SK-N-SH (cell line): Measurements from ENCODE around the gene MTA2.

Experiments
- CHD2 ChIP-seq: fragments of 150-350 bp; IDR thresholded peaks from 2 replicates; pipeline ENCODE4 v1.6.1; 2018; ENCODE audit warnings: low read length; ENCODE audit not compliant: partially characterized antibody
- CTCF ChIP-seq: fragments of 200-600 bp; sonication (generic); IDR thresholded peaks from 2 replicates; pipeline ENCODE4 v1.6.1; 2017; ENCODE audit warnings: antibody characterized with exemption, mild to moderate bottlenecking, moderate library complexity
- EP300 ChIP-seq, 2 experiments: IDR thresholded peaks; 2 replicates each; pipeline versions ENCODE4 v1.4.0 to v1.6.1; 2012; ENCODE audit warnings: borderline replicate concordance in 1 of 2, low read depth in 1 of 2, low read length in 1 of 2
- GABPA ChIP-seq: IDR thresholded peaks from 2 replicates; pipeline ENCODE4 v1.4.0; 2012; ENCODE audit warnings: low read depth, mild to moderate bottlenecking
- RXRA ChIP-seq: IDR thresholded peaks from 2 replicates; pipeline ENCODE4 v1.4.0; 2012; ENCODE audit warnings: low read depth, mild to moderate bottlenecking, borderline replicate concordance
- TEAD4 ChIP-seq: IDR thresholded peaks from 2 replicates; pipeline ENCODE4 v1.4.0; 2012; ENCODE audit warnings: mild to moderate bottlenecking, borderline replicate concordance; ENCODE audit not compliant: insufficient read depth

- TF ChIP-seq CTCF (no peak), GABPA (no peak), RXRA (no peak), EP300 (IDR thresholded peaks at IDR 0.05; ENCODE audit: borderline replicate concordance in 1 of 2, low read depth in 1 of 2, low read length in 1 of 2) (no peak), CHD2 (no peak), TEAD4 (no peak)
Observed at GRCh38 chr11:62646825-62647608, 45.4 kb upstream of the MTA2 start.
